ENCODE results near the gene KDM5B.

The KDM5B gene

DNA sequence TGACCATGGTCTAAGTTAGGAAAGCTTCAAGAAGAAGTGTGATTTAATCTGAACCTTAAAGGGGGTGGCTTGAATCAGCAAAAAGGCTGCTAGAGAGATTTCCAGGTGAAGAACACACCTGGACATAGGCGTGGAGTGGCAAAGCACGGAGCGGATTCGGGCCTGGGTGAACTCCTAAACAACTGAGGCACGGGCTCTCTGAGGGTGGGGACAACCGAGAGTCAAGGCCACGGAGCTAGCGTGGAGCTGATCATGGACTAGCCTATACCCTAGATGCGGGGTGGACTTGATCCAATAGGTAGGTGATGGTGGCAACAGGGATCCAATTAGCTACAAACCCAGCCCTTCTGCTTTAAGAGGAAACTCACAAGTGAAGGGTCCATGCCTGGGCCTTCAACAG lies 125.7 kb downstream of the KDM5B start:
- Histone ChIP-seq H3K4me3 (ENCODE audit: low read length) (no peak overlapping the region), H4K20me1 (ENCODE audit: insufficient read depth, low read length) (no peaks in the 10 kb centered on the region), H3K79me2 (ENCODE audit: low read length) (no peaks in the 10 kb centered on the region), H3K9ac (ENCODE audit: low read length) (no peak overlapping the region), H3K4me2 (ENCODE audit: low read depth, low read length) (no peak overlapping the region), H3K4me1 (ENCODE audit: low read length) (no peaks in the 10 kb centered on the region), H3K27ac (ENCODE audit: low read length) (no peak overlapping the region), H3F3A (ENCODE audit: insufficient read depth, low read length) (no peaks in the 10 kb centered on the region), H3K9me2 (replicated peaks; ENCODE audit: insufficient read depth, low read length) (no peaks in the 10 kb centered on the region), H3K27me3 (replicated peaks; ENCODE audit: insufficient read depth, low read length) (peaks cover 56% of the 10 kb centered on the region), H2AFZ (ENCODE audit: low read length) (no peak overlapping the region), H3K36me3 (replicated peaks; ENCODE audit: insufficient read depth, low read length) (no peaks in the 10 kb centered on the region), H3K9me3 (replicated peaks; ENCODE audit: insufficient read depth, low read length) (no peaks in the 10 kb centered on the region)
- TF ChIP-seq EZH2 (optimal IDR thresholded peaks at IDR 0.05; ENCODE audit: low read depth, low read length), result no peak
- TF ChIP-seq, protein P1, sequence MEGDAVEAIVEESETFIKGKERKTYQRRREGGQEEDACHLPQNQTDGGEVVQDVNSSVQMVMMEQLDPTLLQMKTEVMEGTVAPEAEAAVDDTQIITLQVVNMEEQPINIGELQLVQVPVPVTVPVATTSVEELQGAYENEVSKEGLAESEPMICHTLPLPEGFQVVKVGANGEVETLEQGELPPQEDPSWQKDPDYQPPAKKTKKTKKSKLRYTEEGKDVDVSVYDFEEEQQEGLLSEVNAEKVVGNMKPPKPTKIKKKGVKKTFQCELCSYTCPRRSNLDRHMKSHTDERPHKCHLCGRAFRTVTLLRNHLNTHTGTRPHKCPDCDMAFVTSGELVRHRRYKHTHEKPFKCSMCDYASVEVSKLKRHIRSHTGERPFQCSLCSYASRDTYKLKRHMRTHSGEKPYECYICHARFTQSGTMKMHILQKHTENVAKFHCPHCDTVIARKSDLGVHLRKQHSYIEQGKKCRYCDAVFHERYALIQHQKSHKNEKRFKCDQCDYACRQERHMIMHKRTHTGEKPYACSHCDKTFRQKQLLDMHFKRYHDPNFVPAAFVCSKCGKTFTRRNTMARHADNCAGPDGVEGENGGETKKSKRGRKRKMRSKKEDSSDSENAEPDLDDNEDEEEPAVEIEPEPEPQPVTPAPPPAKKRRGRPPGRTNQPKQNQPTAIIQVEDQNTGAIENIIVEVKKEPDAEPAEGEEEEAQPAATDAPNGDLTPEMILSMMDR (IDR thresholded peaks at IDR 0.05; ENCODE audit: low read length), result no peak
- no peak for TF ChIP-seq EZH2phosphoT487 (IDR thresholded peaks at IDR 0.05; ENCODE audit: low read length)
- no peak for DNase-seq

GRCh38 chr1:202681736-202682420 lies 126.3 kb downstream of the KDM5B start:
- H3K9me3 ChIP-seq (replicated peaks; ENCODE audit: insufficient read depth, low read length), result no peaks in the 10 kb centered on the region
- H3K4me3 ChIP-seq (ENCODE audit: low read length), result no peak overlapping the region
- no peaks in the 10 kb centered on the region for H3F3A ChIP-seq (ENCODE audit: insufficient read depth, low read length)
- no peaks in the 10 kb centered on the region for H4K20me1 ChIP-seq (ENCODE audit: insufficient read depth, low read length)
- H2AFZ ChIP-seq (ENCODE audit: low read length), result no peak overlapping the region
- no peak for TF ChIP-seq EZH2phosphoT487 (IDR thresholded peaks at IDR 0.05; ENCODE audit: low read length)
- TF ChIP-seq, protein P1 (IDR thresholded peaks at IDR 0.05; ENCODE audit: low read length), result no peak
- TF ChIP-seq EZH2 (optimal IDR thresholded peaks at IDR 0.05; ENCODE audit: low read depth, low read length), result no peak
- no peak overlapping the region for H3K27ac ChIP-seq (ENCODE audit: low read length)
- H3K4me1 ChIP-seq (ENCODE audit: low read length), result no peaks in the 10 kb centered on the region
- H3K9ac ChIP-seq (ENCODE audit: low read length), result no peak overlapping the region
- H3K36me3 ChIP-seq (replicated peaks; ENCODE audit: insufficient read depth, low read length), result no peaks in the 10 kb centered on the region
- H3K9me2 ChIP-seq (replicated peaks; ENCODE audit: insufficient read depth, low read length), result no peaks in the 10 kb centered on the region
- no peak overlapping the region for H3K4me2 ChIP-seq (ENCODE audit: low read depth, low read length)
- H3K79me2 ChIP-seq (ENCODE audit: low read length), result no peaks in the 10 kb centered on the region
- no peak for DNase-seq
- H3K27me3 ChIP-seq (replicated peaks; ENCODE audit: insufficient read depth, low read length), result peaks cover 50% of the 10 kb centered on the region

GRCh38 chr1:202680586-202681352 lies 127.5 kb downstream of the KDM5B start:
- Histone ChIP-seq H3K27ac (ENCODE audit: low read length) (no peak overlapping the region), H3K79me2 (ENCODE audit: low read length) (no peaks in the 10 kb centered on the region), H3K9me2 (replicated peaks; ENCODE audit: insufficient read depth, low read length) (no peaks in the 10 kb centered on the region), H3K27me3 (replicated peaks; ENCODE audit: insufficient read depth, low read length) (peaks cover 39% of the 10 kb centered on the region), H3F3A (ENCODE audit: insufficient read depth, low read length) (no peaks in the 10 kb centered on the region), H2AFZ (ENCODE audit: low read length) (no peak overlapping the region), H3K4me2 (ENCODE audit: low read depth, low read length) (no peak overlapping the region), H4K20me1 (ENCODE audit: insufficient read depth, low read length) (no peaks in the 10 kb centered on the region), H3K4me3 (ENCODE audit: low read length) (no peak overlapping the region), H3K36me3 (replicated peaks; ENCODE audit: insufficient read depth, low read length) (no peaks in the 10 kb centered on the region), H3K9ac (ENCODE audit: low read length) (no peak overlapping the region), H3K9me3 (replicated peaks; ENCODE audit: insufficient read depth, low read length) (no peaks in the 10 kb centered on the region), H3K4me1 (ENCODE audit: low read length) (no peaks in the 10 kb centered on the region)
- no peak for TF ChIP-seq EZH2 (optimal IDR thresholded peaks at IDR 0.05; ENCODE audit: low read depth, low read length)
- no peak for TF ChIP-seq EZH2phosphoT487 (IDR thresholded peaks at IDR 0.05; ENCODE audit: low read length)
- TF ChIP-seq, protein P1 (IDR thresholded peaks at IDR 0.05; ENCODE audit: low read length), result no peak
- no peak for DNase-seq
